Activated CD8-positive, alpha-beta T cell treated with anti-CD3 and anti-CD28 coated beads, Interleukin-2, amount 10 ng/mL, durations not matched to agents 7 days and 5 days (primary cell): Measurements from ENCODE around the gene GPR157. TPM values are rescaled to one million over a fixed set of nuclear protein-coding genes. Genes with fewer than 3 reads are reported as not detected.

Source experiments
- ATAC-seq: fragments of 150-1000 bp; cut with Tn5 transposase; one replicate; pipeline ENCODE4 v1.10.0; 2021; ENCODE audit warnings: moderate library complexity
- CTCF ChIA-PET: fragments of 350-600 bp; sonication (Branson Sonifier 250); formaldehyde crosslinking; loops from one replicate; lab custom pipeline; 2021; ENCODE audit warnings: antibody characterized with exemption; lab: Charles Lee
- POLR2A ChIA-PET: fragments of 350-600 bp; sonication (Branson Sonifier 250); formaldehyde crosslinking; loops from one replicate; lab custom pipeline; 2021; ENCODE audit warnings: antibody characterized with exemption; lab: Charles Lee
- DNase-seq: peaks from one replicate; pipeline ENCODE4 v3.0.0-alpha.2; 2020
- H3K27ac Mint-ChIP-seq: one replicate; pipeline ENCODE4 v1.8.0; 2021; ENCODE audit warnings: mild to moderate bottlenecking, mixed read lengths
- H3K27me3 Mint-ChIP-seq: one replicate; pipeline ENCODE4 v1.8.0; 2021; ENCODE audit warnings: low read depth, mixed read lengths
- H3K36me3 Mint-ChIP-seq: one replicate; pipeline ENCODE4 v1.8.0; 2021; ENCODE audit warnings: low read depth, mixed read lengths
- H3K4me1 Mint-ChIP-seq: one replicate; pipeline ENCODE4 v1.8.0; 2021; ENCODE audit warnings: low read depth, mixed read lengths
- H3K4me3 Mint-ChIP-seq: one replicate; pipeline ENCODE4 v1.8.0; 2021; ENCODE audit warnings: mild to moderate bottlenecking, mixed read lengths
- H3K9me3 Mint-ChIP-seq: one replicate; pipeline ENCODE4 v1.8.0; 2022; ENCODE audit warnings: mixed read lengths; ENCODE audit not compliant: insufficient read depth
- total RNA-seq, 2 experiments: library from RNA; stranded (reverse); gene quantifications; one replicate each; pipeline ENCODE4 v1.2.3, GENCODE V29; 2021

The GPR157 gene
- total RNA-seq, 2 experiments from 2014 or later, result 1.2 to 1.4 TPM

GRCh38 chr1:9069326-9070100, 59.4 kb downstream of the GPR157 start, which contains the start of gene SLC2A5:
SLC2A5 (minus strand) TSS chr1:9069635; CDS start chr1:9069536, 99 bp downstream.
- DNase-seq, result no peak
- H3K27me3 Mint-ChIP-seq, result peaks cover 37% of the 10 kb centered on the region
- H3K9me3 Mint-ChIP-seq, result no peaks in the 10 kb centered on the region
- no peak within 1 kb of the TSS for H3K4me3 Mint-ChIP-seq
- H3K27ac Mint-ChIP-seq, result no peak within 1 kb of the TSS
- H3K4me1 Mint-ChIP-seq, result peaks cover 10% of the 10 kb centered on the region
- POLR2A ChIA-PET, result no interaction called here
- CTCF ChIA-PET, result interaction anchor here (0.9 kb wide), 1 partner anchor 41 kb away, joined by 3 read pairs; no protein-coding TSS in a partner anchor
- ATAC-seq, result no peak
- no peaks in the 10 kb centered on the region for H3K36me3 Mint-ChIP-seq

- Mint-ChIP-seq H3K4me1 (peaks cover 11% of the 10 kb centered on the region), H3K4me3 (no peak overlapping the region), H3K9me3 (no peaks in the 10 kb centered on the region), H3K27ac (no peak overlapping the region), H3K36me3 (no peaks in the 10 kb centered on the region), H3K27me3 (peaks cover 31% of the 10 kb centered on the region)
- ATAC-seq, result no peak
- no peak for DNase-seq
- ChIA-PET POLR2A (no interaction called here), CTCF (interaction anchor here (0.9 kb wide), 1 partner anchor 42 kb away, joined by 3 read pairs; no protein-coding TSS in a partner anchor)
Measured at GRCh38 chr1:9068981-9069325, 59.9 kb downstream of the GPR157 start.

GRCh38 chr1:9066945-9067807, 61.7 kb downstream of the GPR157 start:
- no peak overlapping the region for H3K27ac Mint-ChIP-seq
- POLR2A ChIA-PET, result no interaction called here
- DNase-seq, result no peak
- no peak overlapping the region for H3K4me3 Mint-ChIP-seq
- no peak for ATAC-seq
- H3K36me3 Mint-ChIP-seq, result no peaks in the 10 kb centered on the region
- H3K9me3 Mint-ChIP-seq, result no peaks in the 10 kb centered on the region
- H3K27me3 Mint-ChIP-seq, result peaks cover 21% of the 10 kb centered on the region
- peaks cover 12% of the 10 kb centered on the region for H3K4me1 Mint-ChIP-seq
- CTCF ChIA-PET, result no interaction called here

- Mint-ChIP-seq H3K4me3 (no peak overlapping the region), H3K36me3 (no peaks in the 10 kb centered on the region)
- POLR2A ChIA-PET, result no interaction called here
Measured at GRCh38 chr1:9065213-9065751, 63.6 kb downstream of the GPR157 start.

GRCh38 chr1:9062846-9063245, 66.1 kb downstream of the GPR157 start:
- no peak overlapping the region for H3K27ac Mint-ChIP-seq
- H3K4me3 Mint-ChIP-seq, result no peak overlapping the region
- POLR2A ChIA-PET, result no interaction called here
- no peaks in the 10 kb centered on the region for H3K36me3 Mint-ChIP-seq
- H3K9me3 Mint-ChIP-seq, result no peaks in the 10 kb centered on the region
- peaks cover 11% of the 10 kb centered on the region for H3K27me3 Mint-ChIP-seq
- no peak for ATAC-seq
- H3K4me1 Mint-ChIP-seq, result peaks cover 5% of the 10 kb centered on the region
- DNase-seq, result no peak
- CTCF ChIA-PET, result interaction anchor here (1.0 kb wide), 1 partner anchor 58 kb away, joined by 5 read pairs; no protein-coding TSS in a partner anchor

More at GRCh38 chr1:9065213-9065751, 63.6 kb downstream of the GPR157 start:
- CTCF ChIA-PET, result no interaction called here
- DNase-seq, result no peak
- no peak for ATAC-seq
- no peak overlapping the region for H3K27ac Mint-ChIP-seq
- peaks cover 12% of the 10 kb centered on the region for H3K4me1 Mint-ChIP-seq
- H3K27me3 Mint-ChIP-seq, result peaks cover 23% of the 10 kb centered on the region
- H3K9me3 Mint-ChIP-seq, result no peaks in the 10 kb centered on the region

GRCh38 chr1:9062021-9062471, 66.9 kb downstream of the GPR157 start:
- no peak overlapping the region for H3K4me3 Mint-ChIP-seq
- H3K4me1 Mint-ChIP-seq, result peaks cover 5% of the 10 kb centered on the region

GRCh38 chr1:9061252-9061960, 67.5 kb downstream of the GPR157 start:
- Mint-ChIP-seq H3K4me3 (no peak overlapping the region), H3K36me3 (no peaks in the 10 kb centered on the region), H3K9me3 (no peaks in the 10 kb centered on the region), H3K4me1 (peaks cover 5% of the 10 kb centered on the region), H3K27ac (no peak overlapping the region), H3K27me3 (peaks cover 7% of the 10 kb centered on the region)
- ChIA-PET CTCF (interaction anchor here (0.7 kb wide), 1 partner anchor 13 kb away, joined by 4 read pairs; no protein-coding TSS in a partner anchor), POLR2A (no interaction called here)
- DNase-seq, result no peak
- no peak for ATAC-seq

More at GRCh38 chr1:9062021-9062471, 66.9 kb downstream of the GPR157 start:
- peaks cover 7% of the 10 kb centered on the region for H3K27me3 Mint-ChIP-seq
- H3K36me3 Mint-ChIP-seq, result no peaks in the 10 kb centered on the region
- no peak overlapping the region for H3K27ac Mint-ChIP-seq
- DNase-seq (no peak), ATAC-seq (no peak)
- CTCF ChIA-PET, result interaction anchor here (0.7 to 1.0 kb wide), 2 partner anchors 14 to 57 kb away, joined by 4 to 5 read pairs; no protein-coding TSS in a partner anchor
- no peaks in the 10 kb centered on the region for H3K9me3 Mint-ChIP-seq
- POLR2A ChIA-PET, result no interaction called here

- ChIA-PET CTCF (no interaction called here), POLR2A (no interaction called here)
- H3K36me3 Mint-ChIP-seq, result no peaks in the 10 kb centered on the region
- peaks cover 5% of the 10 kb centered on the region for H3K4me1 Mint-ChIP-seq
- DNase-seq, result no peak
- no peak for ATAC-seq
- no peaks in the 10 kb centered on the region for H3K9me3 Mint-ChIP-seq
- no peak overlapping the region for H3K4me3 Mint-ChIP-seq
- no peak overlapping the region for H3K27ac Mint-ChIP-seq
- H3K27me3 Mint-ChIP-seq, result peaks cover 4% of the 10 kb centered on the region
Measured at GRCh38 chr1:9059891-9060744, 68.8 kb downstream of the GPR157 start.

- no peaks in the 10 kb centered on the region for H3K36me3 Mint-ChIP-seq
Measured at GRCh38 chr1:9058465-9058864, 70.4 kb downstream of the GPR157 start.

GRCh38 chr1:9057851-9058250, 71.1 kb downstream of the GPR157 start:
- Mint-ChIP-seq H3K9me3 (no peaks in the 10 kb centered on the region), H3K4me1 (no peaks in the 10 kb centered on the region), H3K27ac (no peak overlapping the region), H3K27me3 (peaks cover 3% of the 10 kb centered on the region), H3K4me3 (no peak overlapping the region), H3K36me3 (no peaks in the 10 kb centered on the region)
- ChIA-PET POLR2A (no interaction called here), CTCF (no interaction called here)
- DNase-seq (no peak), ATAC-seq (no peak)

More at GRCh38 chr1:9058465-9058864, 70.4 kb downstream of the GPR157 start:
- Mint-ChIP-seq H3K27me3 (peaks cover 3% of the 10 kb centered on the region), H3K4me3 (no peak overlapping the region), H3K9me3 (no peaks in the 10 kb centered on the region), H3K27ac (no peak overlapping the region), H3K4me1 (no peaks in the 10 kb centered on the region)
- no peak for ATAC-seq
- ChIA-PET CTCF (no interaction called here), POLR2A (no interaction called here)
- no peak for DNase-seq
